Vagina (tissue), 2 donors: ENCODE measurements around the gene KMT2B. TPM values are rescaled to one million over a fixed set of nuclear protein-coding genes. Genes with fewer than 3 reads are reported as not detected.

Experiments
- DNase-seq, 2 donors: peaks; one replicate each; pipeline ENCODE4 v3.0.0-alpha.2; 2017; ENCODE audit errors: extremely low spot score in 2 of 2
- H3K27ac ChIP-seq: fragments of 200-600 bp; sonication (generic); one replicate; pipeline ENCODE4 v1.5.1; 2019
- H3K27me3 ChIP-seq: fragments of 200-600 bp; sonication (generic); one replicate; pipeline ENCODE4 v1.5.1; 2019
- H3K36me3 ChIP-seq, 2 donors: fragments of 200-600 bp; sonication (generic); one replicate each; pipeline ENCODE4 v1.5.1; 2017 to 2019
- H3K4me1 ChIP-seq: fragments of 200-600 bp; sonication (generic); one replicate; pipeline ENCODE4 v1.5.1; 2019
- H3K4me3 ChIP-seq, 2 donors: fragments of 200-600 bp; sonication (generic); 1 replicate in 1 of 2; 2 replicates in 1 of 2; pipeline ENCODE4 v1.5.1; 2016 to 2019
- H3K9me3 ChIP-seq: fragments of 200-600 bp; sonication (generic); one replicate; pipeline ENCODE4 v1.5.1; 2019
- POLR2A ChIP-seq, 2 donors: fragments of 450-650 bp; IDR thresholded peaks; one replicate each; pipeline ENCODE4 v1.6.1; 2017; ENCODE audit warnings: antibody characterized with exemption in 2 of 2, mild to moderate bottlenecking in 2 of 2, moderate library complexity in 2 of 2
- POLR2AphosphoS5 ChIP-seq, 2 donors: sonication (generic); formaldehyde crosslinking; IDR thresholded peaks; one replicate each; pipeline ENCODE4 v1.9.0; 2017; ENCODE audit warnings: antibody characterized with exemption in 2 of 2, mild to moderate bottlenecking in 2 of 2, low read depth in 1 of 2; ENCODE audit not compliant: insufficient read depth in 1 of 2
- intact Hi-C: fragments of 100-400 bp; cut with DNase I; formaldehyde crosslinking; loops from one replicate; pipeline ENCODE4 v1.15.1; 2023
- total RNA-seq: library from RNA; depleted of rRNA; stranded (reverse); fragments of >200 nt; gene quantifications from one replicate; pipeline ENCODE4 v1.2.3, GENCODE V29; 2016
- TF ChIP-seq, protein P1 (sequence below), 3 experiments: fragments of 450-650 bp in 2 of 3; fragments of 200-600 bp in 1 of 3; sonication (generic) in 1 of 3; IDR thresholded peaks; one replicate each; pipeline ENCODE4 v1.5.1; 2017 to 2019; ENCODE audit warnings: antibody characterized with exemption in 3 of 3, mild to moderate bottlenecking in 2 of 3, moderate library complexity in 2 of 3

KMT2B gene
- total RNA-seq, 1 donor from 2014 or later: 16.0 TPM

DNA sequence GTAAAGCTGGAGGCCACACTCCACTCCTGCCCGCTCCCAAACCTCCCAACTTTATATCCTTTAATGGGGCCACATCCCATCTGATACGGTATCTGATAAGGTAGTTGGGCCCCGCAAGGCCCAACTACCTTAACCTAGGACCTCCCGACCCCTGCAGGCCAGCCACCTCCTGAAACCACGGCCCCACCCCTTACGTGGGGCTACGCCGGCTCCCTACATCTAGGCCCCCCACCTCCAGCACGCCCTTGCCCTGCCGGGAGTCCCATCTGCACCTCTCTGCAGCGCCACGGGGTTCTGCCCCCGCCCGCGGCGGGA, 22.3 kb downstream of the KMT2B start:
- Histone ChIP-seq H3K4me1 (peaks cover 25% of the 10 kb centered on the region), H3K27ac (peak overlapping the region; percentile 66), H3K27me3 (no peaks in the 10 kb centered on the region), H3K9me3 (no peaks in the 10 kb centered on the region), H3K4me3 (peak overlapping the region; percentile 64 to 66), H3K36me3 (peaks cover 0 to 27% of the 10 kb centered on the region in 2 donors)
- TF ChIP-seq POLR2AphosphoS5 (IDR thresholded peaks at IDR 0.05; ENCODE audit: insufficient read depth in 1 of 2, low read depth in 1 of 2) (no peak), POLR2A (IDR thresholded peaks at IDR 0.05) (peak in 1 of 2 donors; percentile 16)
- TF ChIP-seq, protein P1, sequence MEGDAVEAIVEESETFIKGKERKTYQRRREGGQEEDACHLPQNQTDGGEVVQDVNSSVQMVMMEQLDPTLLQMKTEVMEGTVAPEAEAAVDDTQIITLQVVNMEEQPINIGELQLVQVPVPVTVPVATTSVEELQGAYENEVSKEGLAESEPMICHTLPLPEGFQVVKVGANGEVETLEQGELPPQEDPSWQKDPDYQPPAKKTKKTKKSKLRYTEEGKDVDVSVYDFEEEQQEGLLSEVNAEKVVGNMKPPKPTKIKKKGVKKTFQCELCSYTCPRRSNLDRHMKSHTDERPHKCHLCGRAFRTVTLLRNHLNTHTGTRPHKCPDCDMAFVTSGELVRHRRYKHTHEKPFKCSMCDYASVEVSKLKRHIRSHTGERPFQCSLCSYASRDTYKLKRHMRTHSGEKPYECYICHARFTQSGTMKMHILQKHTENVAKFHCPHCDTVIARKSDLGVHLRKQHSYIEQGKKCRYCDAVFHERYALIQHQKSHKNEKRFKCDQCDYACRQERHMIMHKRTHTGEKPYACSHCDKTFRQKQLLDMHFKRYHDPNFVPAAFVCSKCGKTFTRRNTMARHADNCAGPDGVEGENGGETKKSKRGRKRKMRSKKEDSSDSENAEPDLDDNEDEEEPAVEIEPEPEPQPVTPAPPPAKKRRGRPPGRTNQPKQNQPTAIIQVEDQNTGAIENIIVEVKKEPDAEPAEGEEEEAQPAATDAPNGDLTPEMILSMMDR (IDR thresholded peaks at IDR 0.05): no peak
- intact Hi-C loops: no loop called here
- DNase-seq: no peak

DNA sequence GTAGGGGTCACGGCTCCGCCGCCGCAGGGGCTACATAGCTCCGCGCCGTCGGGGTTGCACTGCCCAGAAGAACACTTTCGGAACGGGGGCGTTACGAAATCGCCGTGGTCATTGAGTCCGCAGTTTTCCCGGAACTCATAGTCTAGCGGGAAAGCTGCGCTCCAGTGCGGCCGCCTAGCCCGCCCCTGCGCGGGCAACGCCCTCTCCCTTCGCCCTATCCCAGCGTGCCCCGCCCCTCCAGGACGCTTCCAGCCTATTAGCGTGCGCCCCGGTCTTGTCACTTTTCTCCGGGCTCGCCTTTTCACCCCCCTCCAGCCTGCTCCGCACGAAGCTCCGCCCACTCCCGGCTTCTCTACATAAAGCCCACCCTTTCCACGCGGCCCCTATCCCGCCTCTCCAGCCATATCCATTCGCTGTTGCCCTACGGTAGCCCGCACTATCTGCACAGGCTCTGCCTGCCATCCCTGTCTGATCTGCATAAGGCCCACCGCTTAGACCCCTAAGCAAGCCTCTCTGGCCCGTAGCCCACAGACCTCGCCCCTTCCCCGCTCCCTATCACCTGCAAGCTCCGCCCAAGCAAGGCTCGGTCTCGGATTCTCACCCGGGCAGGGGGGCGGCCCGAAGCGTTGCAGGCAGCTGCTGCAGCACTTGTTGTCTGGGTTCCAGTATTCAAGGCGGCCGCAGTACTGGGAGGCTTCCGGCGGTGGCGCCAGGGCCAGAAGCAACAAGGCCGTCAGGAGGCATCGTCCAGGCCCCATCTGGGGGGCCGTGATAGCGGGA, 22.8 kb downstream of the KMT2B start:
- TF ChIP-seq, protein P1 (IDR thresholded peaks at IDR 0.05): no peak
- TF ChIP-seq POLR2AphosphoS5 (IDR thresholded peaks at IDR 0.05; ENCODE audit: insufficient read depth in 1 of 2, low read depth in 1 of 2) (peak; percentile 83 to 88), POLR2A (IDR thresholded peaks at IDR 0.05) (no peak)
- DNase-seq: peak in 1 of 2 donors; percentile 97
- Histone ChIP-seq H3K27me3 (no peaks in the 10 kb centered on the region), H3K9me3 (no peaks in the 10 kb centered on the region), H3K4me3 (peak overlapping the region; percentile 64 to 66), H3K27ac (peak overlapping the region; percentile 66), H3K36me3 (peaks cover 0 to 25% of the 10 kb centered on the region in 2 donors), H3K4me1 (peaks cover 25% of the 10 kb centered on the region)
- intact Hi-C loops: no loop called here

DNA sequence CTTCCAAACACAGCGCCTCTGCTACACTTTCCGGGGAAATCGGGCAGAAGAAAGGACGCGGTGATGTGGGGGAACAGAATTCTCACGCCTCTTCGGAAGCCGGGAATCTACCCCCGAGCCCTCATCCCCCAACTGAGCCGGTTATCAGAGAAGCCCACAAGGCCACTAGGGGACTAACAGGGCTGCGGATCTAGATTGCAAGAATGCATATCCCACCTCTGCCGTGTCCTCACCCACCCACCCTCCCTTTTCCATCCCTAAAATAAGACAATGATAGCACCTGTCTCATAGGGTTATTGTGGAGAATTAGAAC, 23.4 kb downstream of the KMT2B start:
- H3K9me3 ChIP-seq: no peaks in the 10 kb centered on the region
- peaks cover 31% of the 10 kb centered on the region for H3K4me1 ChIP-seq
- intact Hi-C loops: no loop called here
- peaks cover 0 to 25% of the 10 kb centered on the region in 2 donors for H3K36me3 ChIP-seq
- TF ChIP-seq POLR2AphosphoS5 (IDR thresholded peaks at IDR 0.05; ENCODE audit: insufficient read depth in 1 of 2, low read depth in 1 of 2) (no peak), POLR2A (IDR thresholded peaks at IDR 0.05) (no peak)
- TF ChIP-seq, protein P1 (IDR thresholded peaks at IDR 0.05): no peak
- no peak for DNase-seq
- H3K27ac ChIP-seq: peak overlapping the region; percentile 66
- peak overlapping the region; percentile 64 to 66 for H3K4me3 ChIP-seq
- no peaks in the 10 kb centered on the region for H3K27me3 ChIP-seq

DNA sequence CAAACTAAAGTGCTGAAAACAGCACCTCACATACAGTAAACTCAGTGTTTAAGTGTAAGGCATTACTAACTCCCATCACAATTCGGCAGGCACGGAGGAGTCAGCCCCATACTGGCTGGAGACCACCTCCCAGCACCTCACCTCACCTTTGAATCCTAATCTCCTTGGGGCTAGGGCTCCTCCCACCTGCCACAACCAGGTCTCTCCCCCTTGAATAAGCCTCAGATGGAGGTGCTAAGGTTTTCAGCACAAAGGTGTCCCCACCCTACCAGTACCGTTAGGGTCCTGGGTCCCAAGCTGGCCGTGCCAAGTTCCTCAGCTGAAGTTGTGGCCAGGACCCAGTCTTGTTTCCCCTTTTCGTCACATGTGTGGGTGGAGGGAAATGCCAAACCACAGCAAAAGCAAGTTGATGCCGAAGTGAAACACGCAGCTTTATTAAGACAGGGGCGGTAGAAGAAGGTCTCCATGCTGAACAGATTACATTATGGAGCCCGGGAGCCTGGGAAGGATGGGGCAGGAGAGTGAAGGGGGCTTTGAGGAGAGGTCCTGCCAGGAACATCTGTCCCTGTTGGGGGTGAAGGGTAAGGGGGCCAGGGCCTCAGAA, 24.4 kb downstream of the KMT2B start, which contains the start of gene IGFLR1:
IGFLR1 (minus strand) TSS at position 332 of the 604 bp plus-strand sequence. CDS start 1,272 bp downstream, outside the sequence.
- H3K4me3 ChIP-seq: peak within 1 kb of the TSS in 1 of 2 donors; percentile 66
- no peak for DNase-seq
- H3K9me3 ChIP-seq: no peaks in the 10 kb centered on the region
- intact Hi-C loops: no loop called here
- TF ChIP-seq POLR2AphosphoS5 (IDR thresholded peaks at IDR 0.05; ENCODE audit: insufficient read depth in 1 of 2, low read depth in 1 of 2) (no peak), POLR2A (IDR thresholded peaks at IDR 0.05) (no peak)
- TF ChIP-seq, protein P1 (IDR thresholded peaks at IDR 0.05): no peak
- H3K27ac ChIP-seq: peak within 1 kb of the TSS; percentile 66
- no peaks in the 10 kb centered on the region for H3K27me3 ChIP-seq
- peaks cover 38% of the 10 kb centered on the region for H3K4me1 ChIP-seq
- peaks cover 0 to 18% of the 10 kb centered on the region in 2 donors for H3K36me3 ChIP-seq
